Endothelial cell (in vitro differentiated cells): ENCODE results near the gene INSYN2B. TPM values are rescaled to one million over a fixed set of nuclear protein-coding genes. Genes with fewer than 3 reads are reported as not detected.

ENCODE experiments used
- DNase-seq: peaks from one replicate; pipeline ENCODE4 v3.0.0; 2021; ENCODE audit warnings: low spot score
- H3K27ac Mint-ChIP-seq: one replicate; pipeline ENCODE4 v1.8.0; 2021; ENCODE audit warnings: mixed read lengths, inconsistent platforms; ENCODE audit not compliant: unreplicated experiment
- H3K27me3 Mint-ChIP-seq: one replicate; pipeline ENCODE4 v1.8.0; 2021; ENCODE audit warnings: mild to moderate bottlenecking, moderate library complexity, mixed read lengths, inconsistent platforms; ENCODE audit not compliant: unreplicated experiment
- H3K36me3 Mint-ChIP-seq: one replicate; pipeline ENCODE4 v1.8.0; 2021; ENCODE audit warnings: mild to moderate bottlenecking, low read depth, mixed read lengths, inconsistent platforms; ENCODE audit not compliant: unreplicated experiment
- H3K4me1 Mint-ChIP-seq: one replicate; pipeline ENCODE4 v1.8.0; 2021; ENCODE audit warnings: mild to moderate bottlenecking, mixed read lengths, inconsistent platforms; ENCODE audit not compliant: unreplicated experiment
- H3K4me3 Mint-ChIP-seq: one replicate; pipeline ENCODE4 v1.8.0; 2021; ENCODE audit warnings: mild to moderate bottlenecking, mixed read lengths, inconsistent platforms; ENCODE audit not compliant: unreplicated experiment
- H3K9me3 Mint-ChIP-seq: one replicate; pipeline ENCODE4 v1.8.0; 2021; ENCODE audit warnings: mixed read lengths, inconsistent platforms; ENCODE audit not compliant: unreplicated experiment
- total RNA-seq: library from RNA; stranded (reverse); fragmentation: NEBNext Ultra II Directional; extraction: Animal tissue kit (Norgen Biotek cat#: 25700); gene quantifications from one replicate; pipeline ENCODE4 v1.2.1, GENCODE V29; 2021; ENCODE audit not compliant: unreplicated experiment
- TF ChIP-seq, protein P1 (sequence below): fragments of 200-600 bp; sonication (generic); IDR thresholded peaks from one replicate; pipeline ENCODE4 v1.5.0; 2021; ENCODE audit warnings: antibody characterized with exemption; ENCODE audit not compliant: unreplicated experiment

The INSYN2B gene
- total RNA-seq, 1 donor from 2014 or later, result 4.5 TPM

DNA sequence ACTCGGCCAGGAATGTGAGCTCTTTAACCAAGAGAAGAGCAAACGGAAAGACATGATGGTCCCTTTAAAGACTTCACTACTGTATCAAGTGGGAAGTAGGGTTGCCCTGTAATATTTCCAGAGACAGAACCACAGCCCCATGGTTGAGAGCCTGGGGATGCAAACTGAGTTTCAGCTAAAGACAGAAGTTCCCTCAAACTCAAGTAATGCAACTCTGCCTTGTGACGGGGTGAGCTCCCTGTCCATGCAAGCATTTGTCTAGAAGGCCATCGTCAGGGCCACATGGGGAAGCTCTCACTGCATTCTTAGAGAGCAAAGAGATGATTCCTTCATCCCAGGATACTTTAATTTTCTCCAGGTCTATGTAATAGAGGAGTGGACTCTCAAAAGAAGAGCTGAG is 82.8 kb downstream of the INSYN2B start:
- Mint-ChIP-seq H3K4me1 (peaks cover 3% of the 10 kb centered on the region), H3K27me3 (peaks cover 2% of the 10 kb centered on the region), H3K4me3 (no peak overlapping the region), H3K27ac (no peak overlapping the region), H3K36me3 (peaks cover 8% of the 10 kb centered on the region), H3K9me3 (no peaks in the 10 kb centered on the region)
- no peak for DNase-seq
- TF ChIP-seq, protein P1, sequence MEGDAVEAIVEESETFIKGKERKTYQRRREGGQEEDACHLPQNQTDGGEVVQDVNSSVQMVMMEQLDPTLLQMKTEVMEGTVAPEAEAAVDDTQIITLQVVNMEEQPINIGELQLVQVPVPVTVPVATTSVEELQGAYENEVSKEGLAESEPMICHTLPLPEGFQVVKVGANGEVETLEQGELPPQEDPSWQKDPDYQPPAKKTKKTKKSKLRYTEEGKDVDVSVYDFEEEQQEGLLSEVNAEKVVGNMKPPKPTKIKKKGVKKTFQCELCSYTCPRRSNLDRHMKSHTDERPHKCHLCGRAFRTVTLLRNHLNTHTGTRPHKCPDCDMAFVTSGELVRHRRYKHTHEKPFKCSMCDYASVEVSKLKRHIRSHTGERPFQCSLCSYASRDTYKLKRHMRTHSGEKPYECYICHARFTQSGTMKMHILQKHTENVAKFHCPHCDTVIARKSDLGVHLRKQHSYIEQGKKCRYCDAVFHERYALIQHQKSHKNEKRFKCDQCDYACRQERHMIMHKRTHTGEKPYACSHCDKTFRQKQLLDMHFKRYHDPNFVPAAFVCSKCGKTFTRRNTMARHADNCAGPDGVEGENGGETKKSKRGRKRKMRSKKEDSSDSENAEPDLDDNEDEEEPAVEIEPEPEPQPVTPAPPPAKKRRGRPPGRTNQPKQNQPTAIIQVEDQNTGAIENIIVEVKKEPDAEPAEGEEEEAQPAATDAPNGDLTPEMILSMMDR, result no peak

DNA sequence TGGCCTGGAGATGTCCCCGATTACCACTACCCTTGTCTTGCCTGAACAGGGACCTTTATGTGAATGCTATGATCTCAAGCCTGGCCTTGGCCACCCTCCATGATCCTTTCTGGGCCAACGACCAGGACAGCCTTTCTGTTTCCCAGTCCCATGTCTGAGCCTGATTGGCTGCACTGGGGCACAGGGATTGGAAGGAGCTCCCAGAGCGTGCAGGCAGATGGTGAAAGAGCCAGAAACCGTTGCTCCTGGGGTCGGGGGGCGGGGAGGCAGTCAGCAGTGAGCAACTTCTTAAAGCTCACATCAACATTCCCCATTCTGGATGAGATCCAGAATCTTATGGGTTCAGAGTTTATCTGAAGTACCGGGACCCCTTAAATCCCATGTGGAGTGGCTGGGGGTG is 84.4 kb downstream of the INSYN2B start:
- no peaks in the 10 kb centered on the region for H3K9me3 Mint-ChIP-seq
- H3K36me3 Mint-ChIP-seq, result peaks cover 2% of the 10 kb centered on the region
- H3K27me3 Mint-ChIP-seq, result peaks cover 4% of the 10 kb centered on the region
- TF ChIP-seq, protein P1, result no peak
- no peak for DNase-seq
- H3K27ac Mint-ChIP-seq, result no peak overlapping the region
- H3K4me3 Mint-ChIP-seq, result no peak overlapping the region
- H3K4me1 Mint-ChIP-seq, result peaks cover 3% of the 10 kb centered on the region

DNA sequence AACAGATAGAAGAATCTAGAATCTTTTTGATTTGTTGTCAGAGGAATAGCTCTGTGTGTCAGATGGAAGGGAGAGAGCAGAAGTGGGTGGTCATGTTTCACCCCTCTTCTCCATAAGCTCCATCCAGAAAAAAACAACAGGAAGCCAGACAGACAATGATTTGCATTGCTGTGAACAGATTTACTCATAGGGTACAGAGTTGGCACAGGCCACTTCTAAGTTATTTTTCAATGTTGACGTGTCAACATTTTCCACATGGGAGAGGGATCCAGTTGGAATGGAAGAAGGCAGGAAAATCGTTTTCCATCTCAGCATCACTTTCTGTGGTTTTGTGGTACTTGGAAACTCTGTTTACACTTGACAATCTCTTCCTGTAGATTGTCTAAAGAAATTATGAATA is 86.7 kb downstream of the INSYN2B start:
- TF ChIP-seq, protein P1, result no peak
- H3K9me3 Mint-ChIP-seq, result no peaks in the 10 kb centered on the region
- H3K4me3 Mint-ChIP-seq, result no peak overlapping the region
- H3K36me3 Mint-ChIP-seq, result no peaks in the 10 kb centered on the region
- peaks cover 5% of the 10 kb centered on the region for H3K27me3 Mint-ChIP-seq
- no peak overlapping the region for H3K27ac Mint-ChIP-seq
- H3K4me1 Mint-ChIP-seq, result peaks cover 3% of the 10 kb centered on the region
- no peak for DNase-seq

DNA sequence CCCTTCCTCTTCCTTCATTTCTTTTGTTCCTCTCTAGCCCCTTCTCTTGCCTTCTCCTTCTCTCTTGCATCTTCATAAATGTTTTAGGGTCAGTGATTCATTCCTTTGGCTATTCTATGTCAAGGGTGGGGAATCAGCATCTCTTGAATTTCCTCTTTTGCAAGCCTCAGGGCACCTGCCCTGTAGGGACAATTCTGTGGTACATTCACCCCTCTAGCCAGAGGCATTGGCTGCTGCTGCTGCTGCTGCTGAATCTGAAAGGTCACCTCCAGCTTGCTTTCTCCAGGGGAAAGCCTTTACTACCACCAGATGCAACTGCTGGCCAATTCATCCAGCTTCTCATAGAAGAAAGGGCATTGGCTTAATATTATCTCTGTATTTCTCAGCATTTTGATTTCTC is 87.3 kb downstream of the INSYN2B start:
- TF ChIP-seq, protein P1, result no peak
- no peak for DNase-seq
- no peak overlapping the region for H3K4me3 Mint-ChIP-seq
- H3K9me3 Mint-ChIP-seq, result no peaks in the 10 kb centered on the region
- no peak overlapping the region for H3K27ac Mint-ChIP-seq
- no peaks in the 10 kb centered on the region for H3K36me3 Mint-ChIP-seq
- H3K27me3 Mint-ChIP-seq, result peaks cover 3% of the 10 kb centered on the region
- H3K4me1 Mint-ChIP-seq, result peaks cover 3% of the 10 kb centered on the region

DNA sequence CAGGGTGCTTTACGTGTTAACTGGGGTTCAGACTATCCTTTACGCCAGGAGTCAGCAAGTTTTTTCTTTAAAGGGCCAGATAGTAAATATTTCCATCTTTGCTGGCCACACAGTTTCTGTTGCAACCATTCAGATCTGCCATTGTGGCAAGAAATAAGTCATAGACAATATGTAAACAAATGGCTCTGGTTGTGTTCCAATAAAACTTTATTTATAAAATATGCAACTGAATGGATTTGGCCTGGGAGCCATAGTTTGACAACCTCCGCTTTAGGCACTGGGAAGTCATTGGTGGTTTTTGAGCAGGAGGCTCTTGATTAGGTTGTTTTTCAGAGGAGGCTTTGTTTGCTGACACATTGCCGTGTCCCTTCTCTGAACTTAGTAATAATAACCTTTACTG is 90.7 kb downstream of the INSYN2B start:
- TF ChIP-seq, protein P1, result no peak
- H3K4me3 Mint-ChIP-seq, result no peak overlapping the region
- H3K27me3 Mint-ChIP-seq, result peaks cover 3% of the 10 kb centered on the region
- no peaks in the 10 kb centered on the region for H3K36me3 Mint-ChIP-seq
- H3K9me3 Mint-ChIP-seq, result no peaks in the 10 kb centered on the region
- no peak for DNase-seq
- H3K4me1 Mint-ChIP-seq, result peaks cover 3% of the 10 kb centered on the region
- no peak overlapping the region for H3K27ac Mint-ChIP-seq
